H1 (cell line): ENCODE results near the gene PDP2.

Source experiments
- BACH1 ChIP-seq: IDR thresholded peaks from 2 replicates; pipeline ENCODE4 v1.6.1; 2012; ENCODE audit warnings: low read length, improper control_type of control experiment
- BCL11A ChIP-seq, 2 experiments: IDR thresholded peaks; one replicate each; pipeline ENCODE4 v1.6.1; 2011; ENCODE audit warnings: low read depth in 2 of 2, low read length in 2 of 2, mild to moderate bottlenecking in 2 of 2
- CREB1 ChIP-seq: IDR thresholded peaks from 2 replicates; pipeline ENCODE4 v1.6.1; 2012; ENCODE audit warnings: inconsistent platforms
- CTCF ChIP-seq, 3 experiments: IDR thresholded peaks; 1 replicate in 2 of 3; 2 replicates in 1 of 3; pipeline versions ENCODE4 v1.5.1 to v1.6.1; 2011; ENCODE audit warnings: low read length in 3 of 3, mild to moderate bottlenecking in 3 of 3, inconsistent platforms in 2 of 3, low read depth in 1 of 3, moderate library complexity in 1 of 3; ENCODE audit not compliant: insufficient read depth in 1 of 3; ENCODE audit errors: control extremely low read depth in 1 of 3
- FOSL1 ChIP-seq: IDR thresholded peaks from 2 replicates; pipeline ENCODE4 v1.6.1; 2011; ENCODE audit warnings: mild to moderate bottlenecking, low read depth, low read length, moderate library complexity; ENCODE audit not compliant: insufficient read depth
- POLR2A ChIP-seq, 2 experiments: IDR thresholded peaks; 1 replicate in 1 of 2; 2 replicates in 1 of 2; pipeline ENCODE4 v1.6.1; 2011; ENCODE audit warnings: low read depth in 2 of 2, low read length in 2 of 2, mild to moderate bottlenecking in 2 of 2; ENCODE audit errors: control extremely low read depth in 1 of 2
- RFX5 ChIP-seq: IDR thresholded peaks from 2 replicates; pipeline ENCODE4 v1.6.1; 2011; ENCODE audit warnings: low read depth, low read length, improper control_type of control experiment, borderline replicate concordance
- TAF1 ChIP-seq: IDR thresholded peaks from 2 replicates; pipeline ENCODE4 v1.6.1; 2011; ENCODE audit warnings: mild to moderate bottlenecking, low read depth, low read length

GRCh38 chr16:66844009-66844341 lies 36.3 kb upstream of the PDP2 start:
- no peak for TF ChIP-seq BCL11A (IDR thresholded peaks at IDR 0.05; ENCODE audit: low read depth in 2 of 2, low read length in 2 of 2)
- no peak for TF ChIP-seq CTCF (IDR thresholded peaks at IDR 0.05; ENCODE audit: control extremely low read depth in 1 of 3, insufficient read depth in 1 of 3, low read depth in 1 of 3, low read length in 3 of 3)
- no peak for TF ChIP-seq POLR2A (IDR thresholded peaks at IDR 0.05; ENCODE audit: control extremely low read depth in 1 of 2, low read depth in 2 of 2, low read length in 2 of 2)
- no peak for TF ChIP-seq TAF1
- TF ChIP-seq FOSL1 = no peak
- TF ChIP-seq RFX5 = no peak
- no peak for TF ChIP-seq CREB1
- no peak for TF ChIP-seq BACH1
